Tibial nerve (tissue), 4 donors: ENCODE data around the gene SNX15. TPM values are rescaled to one million over a fixed set of nuclear protein-coding genes. Genes with fewer than 3 reads are reported as not detected.
"Not testable (repeated sequence)": the region's sequence is repeated elsewhere in the genome, so short reads cannot be mapped to it uniquely, and the experiment has no call there.

Experiments used
- DNase-seq, 2 donors: peaks; one replicate each; pipeline ENCODE4 v3.0.0-alpha.2; 2019; ENCODE audit warnings: low spot score in 2 of 2
- H3K27ac ChIP-seq, 4 donors: fragments of 200-600 bp; sonication (generic) in 3 of 4; one replicate each; pipeline ENCODE4 v1.5.1; 2017 to 2019; ENCODE audit warnings: mild to moderate bottlenecking in 1 of 4
- H3K27me3 ChIP-seq, 2 donors: fragments of 200-600 bp; sonication (generic) in 1 of 2; one replicate each; pipeline versions ENCODE4 v1.5.1 to v1.6.0; 2017 to 2019
- H3K36me3 ChIP-seq, 3 donors: fragments of 200-600 bp; sonication (generic); one replicate each; pipeline ENCODE4 v1.5.1; 2018 to 2019
- H3K4me1 ChIP-seq, 4 donors: fragments of 200-600 bp; sonication (generic) in 3 of 4; one replicate each; pipeline ENCODE4 v1.5.1; 2017 to 2019
- H3K4me3 ChIP-seq, 4 donors: fragments of 200-600 bp; sonication (generic) in 3 of 4; one replicate each; pipeline ENCODE4 v1.5.1; 2017 to 2019; ENCODE audit warnings: mild to moderate bottlenecking in 1 of 4, moderate library complexity in 1 of 4
- H3K9me3 ChIP-seq, 4 donors: fragments of 200-600 bp; sonication (generic) in 3 of 4; one replicate each; pipeline ENCODE4 v1.5.1; 2017 to 2019
- CTCF ChIP-seq, 5 experiments: fragments of 200-600 bp in 3 of 5; fragments of 450-650 bp in 2 of 5; sonication (generic) in 3 of 5; IDR thresholded peaks; one replicate each; pipeline ENCODE4 v1.5.1; 2016 to 2019; ENCODE audit warnings: antibody characterized with exemption in 5 of 5, mild to moderate bottlenecking in 3 of 5, moderate library complexity in 2 of 5
- EP300 ChIP-seq, 2 donors: sonication (generic); formaldehyde crosslinking; IDR thresholded peaks; one replicate each; pipeline ENCODE4 v1.6.1; 2017; ENCODE audit warnings: antibody characterized with exemption in 2 of 2, mild to moderate bottlenecking in 1 of 2
- POLR2A ChIP-seq, 2 donors: fragments of 450-650 bp; IDR thresholded peaks; one replicate each; pipeline ENCODE4 v1.6.1; 2017; ENCODE audit warnings: antibody characterized with exemption in 2 of 2, mild to moderate bottlenecking in 2 of 2, moderate library complexity in 2 of 2
- WGBS, 2 donors: methylation state at CpG; one replicate each; pipeline ENCODE4 v1.1.5; 2018; 5-methylcytosine and 5-hydroxymethylcytosine counted together
- total RNA-seq, 4 donors: library from RNA; depleted of rRNA; stranded (reverse); fragments of >200 nt; gene quantifications; one replicate each; pipeline ENCODE4 v1.1.0, GENCODE V29; 2016

Gene SNX15
- total RNA-seq, 4 donors from 2014 or later = 17.1 to 33.3 (median 24.2) TPM

DNA sequence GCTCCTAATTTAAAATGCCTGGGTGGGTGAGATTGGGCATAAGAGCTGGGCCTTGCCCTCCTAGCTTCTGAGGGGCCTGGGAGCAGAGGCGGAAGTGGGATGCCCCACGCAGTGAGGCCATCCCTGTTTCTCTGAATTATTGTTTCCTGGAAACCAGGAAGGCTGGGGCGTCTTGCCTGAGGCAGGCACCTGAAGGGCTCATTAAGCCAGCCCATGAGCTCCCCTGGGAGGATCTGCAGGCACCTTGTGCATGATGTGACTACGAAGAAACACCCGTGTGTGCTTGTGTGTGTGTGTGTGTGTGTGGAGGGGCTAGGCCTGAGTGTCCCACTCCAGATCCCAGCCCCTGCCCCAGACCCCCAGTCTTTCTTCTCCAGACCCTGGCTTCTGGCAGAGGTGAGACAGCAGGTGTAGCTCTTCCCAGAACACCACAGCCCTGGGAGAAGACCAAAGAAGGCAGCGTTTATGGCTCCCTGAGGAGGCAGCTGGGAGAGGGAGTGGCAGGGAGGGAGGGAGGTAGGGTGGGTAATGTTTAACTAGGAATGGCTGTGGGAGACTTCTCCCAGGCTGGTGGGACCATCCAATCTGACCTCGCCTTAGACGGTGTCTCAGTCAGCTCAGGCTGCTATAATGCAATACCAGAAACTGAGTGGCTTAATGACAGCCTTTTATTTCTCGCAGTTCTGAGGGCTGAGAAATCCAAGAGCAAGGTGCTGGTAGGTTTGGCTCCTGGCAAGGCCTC, 28.4 kb upstream of the SNX15 start:
- no peak for TF ChIP-seq CTCF (IDR thresholded peaks at IDR 0.05)
- TF ChIP-seq EP300 (IDR thresholded peaks at IDR 0.05) = no peak
- no peak for TF ChIP-seq POLR2A (IDR thresholded peaks at IDR 0.05)
- Histone ChIP-seq H3K36me3 (no peaks in the 10 kb centered on the region), H3K9me3 (no peaks in the 10 kb centered on the region), H3K27ac (peak overlapping the region in 1 of 4 donors; percentile 54), H3K27me3 (no peaks in the 10 kb centered on the region), H3K4me1 (peaks cover 0 to 15% (median 4%) of the 10 kb centered on the region in 4 donors), H3K4me3 (no peak overlapping the region)
- 62 to 77% methylated on average over 9 of the region's 9 CpGs for WGBS, 2 donors
- DNase-seq = no peak

GRCh38 chr11:64999478-64999877, 27.8 kb upstream of the SNX15 start:
- no peaks in the 10 kb centered on the region for H3K36me3 ChIP-seq
- 60 to 67% methylated on average over 1 of the region's 1 CpG for WGBS, 2 donors
- H3K27ac ChIP-seq = peak overlapping the region in 1 of 4 donors; percentile 54
- DNase-seq = no peak
- no peaks in the 10 kb centered on the region for H3K27me3 ChIP-seq
- H3K4me1 ChIP-seq = peaks cover 0 to 15% (median 4%) of the 10 kb centered on the region in 4 donors
- H3K9me3 ChIP-seq = no peaks in the 10 kb centered on the region
- H3K4me3 ChIP-seq = no peak overlapping the region
- TF ChIP-seq EP300 (IDR thresholded peaks at IDR 0.05) (no peak), POLR2A (IDR thresholded peaks at IDR 0.05) (no peak), CTCF (IDR thresholded peaks at IDR 0.05) (no peak)

- H3K9me3 ChIP-seq = no peaks in the 10 kb centered on the region
- H3K36me3 ChIP-seq = no peaks in the 10 kb centered on the region
- DNase-seq = no peak
- TF ChIP-seq CTCF (IDR thresholded peaks at IDR 0.05) (no peak), POLR2A (IDR thresholded peaks at IDR 0.05) (no peak), EP300 (IDR thresholded peaks at IDR 0.05) (no peak)
- no peak overlapping the region for H3K27ac ChIP-seq
- H3K4me3 ChIP-seq = no peak overlapping the region
- 45 to 48% methylated on average over 5 of the region's 5 CpGs for WGBS, 2 donors
- H3K27me3 ChIP-seq = no peaks in the 10 kb centered on the region
- H3K4me1 ChIP-seq = no peaks in the 10 kb centered on the region
Observed at GRCh38 chr11:65002706-65003105, 24.5 kb upstream of the SNX15 start.

DNA sequence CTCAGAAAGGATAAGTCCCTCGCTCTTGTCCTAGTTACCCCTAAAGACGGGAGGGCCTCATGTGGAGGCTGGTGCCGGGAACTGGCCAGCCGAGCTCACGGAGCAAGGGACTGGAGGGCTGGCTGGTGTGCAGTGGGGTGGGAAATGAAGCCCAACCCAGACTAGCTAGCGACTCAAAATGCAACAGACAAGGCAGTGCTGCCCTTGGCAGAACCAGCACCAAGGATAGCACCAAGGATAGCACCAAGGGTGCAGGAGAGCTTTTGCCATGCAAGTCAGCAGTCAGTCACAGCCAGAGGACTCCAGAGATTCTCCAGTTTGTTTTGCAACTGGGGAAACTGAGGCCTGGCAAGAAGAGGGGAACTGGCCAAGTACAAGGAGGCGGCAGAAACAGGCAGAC, 24.0 kb upstream of the SNX15 start:
- Histone ChIP-seq H3K27me3 (no peaks in the 10 kb centered on the region), H3K9me3 (no peaks in the 10 kb centered on the region), H3K27ac (no peak overlapping the region), H3K36me3 (no peaks in the 10 kb centered on the region), H3K4me1 (no peaks in the 10 kb centered on the region), H3K4me3 (no peak overlapping the region)
- 63% methylated on average over 7 of the region's 7 CpGs for WGBS, 2 donors
- TF ChIP-seq POLR2A (IDR thresholded peaks at IDR 0.05) (no peak), EP300 (IDR thresholded peaks at IDR 0.05) (no peak), CTCF (IDR thresholded peaks at IDR 0.05) (no peak)
- no peak for DNase-seq

DNA sequence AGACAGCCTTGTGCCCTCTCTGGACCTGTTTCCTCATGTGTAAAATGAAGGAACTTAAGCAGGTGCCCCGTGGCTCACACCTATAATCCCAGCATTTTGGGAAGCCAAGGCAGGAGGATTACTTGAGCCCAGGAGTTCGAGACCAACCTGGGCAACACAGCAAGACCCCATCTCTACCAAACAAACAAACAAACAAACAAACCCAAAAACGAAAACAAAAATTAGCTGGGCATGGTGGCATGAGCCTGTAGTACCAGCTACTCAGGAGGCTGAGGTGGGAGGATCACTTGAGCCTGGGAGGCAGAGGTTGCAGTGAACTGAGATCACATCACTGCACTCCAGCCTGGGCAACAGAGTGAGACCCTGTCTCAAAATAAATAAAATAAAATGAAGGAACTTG, 23.3 kb upstream of the SNX15 start:
- H3K27me3 ChIP-seq, DNase-seq, H3K4me3 ChIP-seq, H3K9me3 ChIP-seq, H3K27ac ChIP-seq, H3K4me1 ChIP-seq, H3K36me3 ChIP-seq: not testable (repeated sequence)
- 60 to 61% methylated on average over 3 of the region's 3 CpGs for WGBS, 2 donors
